ENCODE results near the gene VAV2. TPM values are rescaled to one million over a fixed set of nuclear protein-coding genes. Genes with fewer than 3 reads are reported as not detected.
"Not testable (repeated sequence)": the region's sequence is repeated elsewhere in the genome, so short reads cannot be mapped to it uniquely, and the experiment has no call there.

VAV2 gene
- total RNA-seq, 1 donor from 2014 or later = 21.0 TPM

- no peak for DNase-seq (ENCODE audit: low read depth, low spot score)
Measured at GRCh38 chr9:133970581-133971058, 21.5 kb downstream of the VAV2 start.

- DNase-seq (ENCODE audit: low read depth, low spot score) = no peak
Measured at GRCh38 chr9:133969681-133970580, 22.2 kb downstream of the VAV2 start.

DNA sequence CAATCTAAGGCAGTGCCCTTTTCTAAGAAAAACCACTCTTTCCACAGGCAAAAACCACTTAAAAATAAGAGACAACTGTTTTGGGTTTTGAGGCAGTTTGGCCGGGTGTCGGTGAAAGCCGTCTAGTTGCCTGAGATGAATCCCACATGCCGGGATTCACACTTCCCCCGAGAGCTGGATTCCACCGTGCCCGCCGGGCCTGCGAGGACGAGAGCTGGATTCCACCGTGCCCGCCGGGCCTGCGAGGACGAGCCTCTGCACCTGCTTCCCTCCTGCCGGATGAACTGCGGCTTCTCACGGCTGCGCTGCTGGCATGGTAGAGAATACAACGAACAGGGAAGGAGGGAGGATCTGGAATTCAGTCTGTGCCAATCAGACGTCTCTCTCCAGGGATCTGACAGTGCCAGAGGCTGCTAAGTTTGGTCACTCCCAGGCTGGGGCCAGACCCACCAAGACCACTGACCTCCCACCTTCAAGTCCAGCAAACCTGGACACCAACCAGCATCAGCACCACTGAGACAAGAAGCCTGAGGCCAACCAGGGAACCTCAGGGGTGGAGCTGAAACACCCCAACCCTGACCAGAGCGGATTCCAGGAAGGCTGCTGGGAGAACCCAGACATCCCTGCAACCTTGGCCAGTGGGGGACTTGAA, 23.0 kb downstream of the VAV2 start:
- DNase-seq (ENCODE audit: low read depth, low spot score) = no peak

- DNase-seq (ENCODE audit: low read depth, low spot score) = no peak
Measured at GRCh38 chr9:133968428-133968827, 23.7 kb downstream of the VAV2 start.

GRCh38 chr9:133967024-133967741, 24.9 kb downstream of the VAV2 start:
- no peak for DNase-seq (ENCODE audit: low read depth, low spot score)

DNA sequence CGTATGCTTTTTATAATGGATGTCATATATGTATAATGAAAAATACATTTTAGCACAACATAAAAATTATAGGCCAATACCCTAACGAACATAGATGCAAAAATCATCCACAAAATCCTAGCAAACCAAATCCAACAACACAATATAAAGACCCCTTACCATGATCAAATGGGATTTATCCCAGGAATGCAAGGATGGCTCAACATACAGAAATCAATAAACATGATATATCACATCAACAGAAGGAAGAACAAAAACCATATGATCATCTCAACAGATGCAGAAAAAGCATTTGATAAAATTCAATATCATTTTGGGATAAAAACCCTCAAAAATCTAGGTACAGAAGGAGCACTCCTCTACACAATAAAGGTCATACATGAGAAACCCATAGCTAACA, 27.7 kb downstream of the VAV2 start:
- no peak for DNase-seq (ENCODE audit: low read depth, low spot score)

GRCh38 chr9:133963166-133963565, 29.0 kb downstream of the VAV2 start:
- DNase-seq (ENCODE audit: low read depth, low spot score) = no peak

GRCh38 chr9:133962341-133962740, 29.8 kb downstream of the VAV2 start:
- no peak for DNase-seq (ENCODE audit: low read depth, low spot score)

DNA sequence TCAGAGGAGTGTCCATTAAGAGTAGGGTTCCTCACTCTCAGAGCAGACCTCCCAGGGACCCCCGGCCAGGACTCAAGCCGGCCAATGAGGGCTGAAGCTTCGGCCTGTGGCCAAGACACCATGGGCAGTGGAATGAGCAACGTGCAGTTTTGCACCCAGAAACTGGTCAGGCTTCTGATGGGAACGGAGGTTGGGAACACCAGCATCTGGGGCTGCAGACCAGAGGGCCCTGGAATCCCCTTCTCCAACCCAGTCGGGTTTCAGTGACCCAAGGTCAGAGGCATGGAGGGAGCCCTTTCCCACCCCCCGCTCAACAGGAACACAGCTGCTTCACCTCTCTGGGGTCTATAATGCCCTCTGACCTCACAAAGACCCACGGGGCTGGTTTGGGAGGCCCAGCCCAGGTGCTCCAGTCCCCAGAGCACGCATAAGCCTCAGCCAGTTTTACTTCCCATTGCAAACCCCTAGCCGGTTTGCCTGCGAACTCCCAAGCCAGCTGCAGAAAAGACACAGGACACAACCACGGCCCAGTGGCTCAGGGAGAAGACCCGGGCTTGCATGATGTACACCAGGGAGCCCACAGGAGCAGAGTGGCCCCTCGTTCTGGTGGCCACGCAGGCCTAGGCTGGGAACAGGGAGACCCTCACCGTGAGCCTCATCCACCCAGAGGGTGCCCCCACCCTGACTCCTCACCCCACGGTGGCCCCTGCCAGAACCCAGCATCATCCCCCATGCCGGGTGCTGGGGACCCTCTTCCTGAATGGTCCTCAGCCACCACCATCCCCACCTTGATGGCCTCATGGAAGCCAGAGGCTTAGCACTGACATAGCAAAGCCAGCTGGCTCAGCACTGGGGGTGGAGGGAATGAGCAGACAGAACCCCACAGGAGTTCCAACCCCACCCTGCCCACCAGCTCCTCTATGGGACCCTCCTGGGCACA, 30.6 kb downstream of the VAV2 start:
- no peak for DNase-seq (ENCODE audit: low read depth, low spot score)

DNA sequence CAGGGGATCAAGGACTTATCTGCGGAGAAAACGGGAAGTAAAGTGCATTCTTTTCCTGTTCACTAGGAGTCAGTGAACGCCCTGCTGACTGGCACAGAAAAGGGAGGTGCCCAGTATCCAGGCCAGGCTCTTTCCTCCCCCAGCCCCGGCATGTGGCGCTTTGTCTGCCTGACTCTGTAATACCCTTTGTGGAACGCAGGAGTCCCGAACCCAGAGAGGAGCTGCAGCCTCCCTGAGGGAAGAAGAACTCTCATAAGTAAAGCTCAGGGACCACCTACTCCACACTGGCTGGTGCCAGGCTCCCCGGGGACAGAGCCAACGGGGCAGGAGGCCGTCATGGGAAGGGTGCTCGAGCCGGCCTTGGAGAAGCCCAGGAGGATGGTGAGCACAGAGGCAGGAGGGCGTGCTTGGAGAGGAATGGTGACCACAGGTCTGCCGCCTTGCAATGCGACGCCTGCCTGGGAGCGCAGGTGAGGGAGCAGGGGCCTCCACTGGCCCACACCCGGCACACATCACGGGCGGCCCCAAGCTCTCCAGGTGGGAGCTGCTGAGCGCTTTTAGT, 31.5 kb downstream of the VAV2 start:
- DNase-seq (ENCODE audit: low read depth, low spot score) = no peak

- no peak for DNase-seq (ENCODE audit: low read depth, low spot score)
Measured at GRCh38 chr9:133959966-133960567, 32.1 kb downstream of the VAV2 start.

GRCh38 chr9:133959171-133959570, 33.0 kb downstream of the VAV2 start:
- DNase-seq (ENCODE audit: low read depth, low spot score) = no peak

DNA sequence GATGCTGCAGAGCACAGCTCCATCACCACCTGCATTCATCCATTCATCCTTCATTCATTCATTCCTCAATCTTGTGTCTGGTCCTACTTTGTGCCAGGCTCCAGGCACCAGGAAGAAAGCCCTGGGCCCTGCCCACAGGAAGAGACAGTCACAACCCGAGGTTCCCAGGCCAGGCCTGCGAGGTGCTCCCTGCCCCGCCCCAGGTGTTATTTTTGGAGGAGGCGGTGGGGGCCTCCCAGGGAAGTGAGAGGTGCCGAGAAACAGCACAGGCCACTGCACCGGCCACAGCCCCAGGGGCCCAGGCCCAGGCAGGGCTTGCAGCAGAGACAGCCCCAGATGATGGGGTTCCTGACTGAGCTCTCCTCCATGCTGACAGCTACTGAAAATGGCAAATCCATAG, 33.4 kb downstream of the VAV2 start:
- no peak for DNase-seq (ENCODE audit: low read depth, low spot score)

- DNase-seq (ENCODE audit: low read depth, low spot score) = not testable (repeated sequence)
Measured at GRCh38 chr9:133957772-133958171, 34.4 kb downstream of the VAV2 start.

DNA sequence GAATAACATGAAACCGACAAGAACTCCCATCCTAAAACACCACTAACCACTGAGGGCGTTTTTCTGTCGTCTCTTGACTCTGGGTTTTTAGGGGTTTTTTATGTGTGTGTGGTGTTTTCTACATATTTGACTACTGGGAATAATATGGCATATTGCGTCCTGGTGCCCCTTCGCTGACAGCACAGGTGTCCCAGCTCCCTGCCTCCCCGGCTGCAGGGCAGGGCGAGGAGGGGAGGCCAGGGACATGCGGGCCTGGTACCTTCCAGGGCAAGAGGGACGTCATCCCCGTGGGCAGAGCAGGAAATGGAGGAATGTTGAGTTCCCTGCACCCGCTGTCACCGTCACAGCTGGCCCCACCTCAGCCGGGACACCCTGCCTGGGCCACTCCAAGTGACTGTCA, 34.8 kb downstream of the VAV2 start:
- no peak for DNase-seq (ENCODE audit: low read depth, low spot score)

GRCh38 chr9:133956520-133957076, 35.5 kb downstream of the VAV2 start:
- DNase-seq (ENCODE audit: low read depth, low spot score) = no peak

DNA sequence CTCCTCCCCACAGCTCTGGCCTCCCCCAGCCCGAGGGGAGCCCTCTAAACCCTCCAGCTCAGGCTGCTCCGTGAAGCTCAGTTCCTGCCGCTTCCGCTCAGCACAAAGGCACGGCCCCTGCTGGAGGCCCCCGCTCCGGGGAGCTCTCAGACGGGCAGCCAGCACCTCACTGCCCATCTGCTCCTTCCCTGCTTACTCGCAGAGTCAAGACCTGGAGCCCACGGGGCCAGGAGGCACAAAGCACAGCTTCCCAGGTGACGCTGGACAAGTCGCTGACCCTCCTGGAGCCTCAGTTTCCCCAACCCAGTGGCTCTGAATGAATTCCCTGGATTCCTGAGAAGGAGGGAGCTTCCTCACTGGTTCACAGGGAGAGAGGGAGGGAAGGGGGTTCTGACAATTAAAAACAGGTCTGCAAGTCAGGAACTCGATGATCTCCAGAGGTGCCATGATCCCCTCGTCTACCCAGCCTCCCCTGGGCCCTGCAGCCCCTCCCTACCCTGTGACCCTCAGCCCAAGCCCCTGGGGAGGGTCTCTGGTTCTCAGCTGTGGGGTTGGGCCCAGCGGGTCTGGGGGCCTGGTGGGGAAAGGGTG, 36.2 kb downstream of the VAV2 start:
- DNase-seq (ENCODE audit: low read depth, low spot score) = no peak

DNA sequence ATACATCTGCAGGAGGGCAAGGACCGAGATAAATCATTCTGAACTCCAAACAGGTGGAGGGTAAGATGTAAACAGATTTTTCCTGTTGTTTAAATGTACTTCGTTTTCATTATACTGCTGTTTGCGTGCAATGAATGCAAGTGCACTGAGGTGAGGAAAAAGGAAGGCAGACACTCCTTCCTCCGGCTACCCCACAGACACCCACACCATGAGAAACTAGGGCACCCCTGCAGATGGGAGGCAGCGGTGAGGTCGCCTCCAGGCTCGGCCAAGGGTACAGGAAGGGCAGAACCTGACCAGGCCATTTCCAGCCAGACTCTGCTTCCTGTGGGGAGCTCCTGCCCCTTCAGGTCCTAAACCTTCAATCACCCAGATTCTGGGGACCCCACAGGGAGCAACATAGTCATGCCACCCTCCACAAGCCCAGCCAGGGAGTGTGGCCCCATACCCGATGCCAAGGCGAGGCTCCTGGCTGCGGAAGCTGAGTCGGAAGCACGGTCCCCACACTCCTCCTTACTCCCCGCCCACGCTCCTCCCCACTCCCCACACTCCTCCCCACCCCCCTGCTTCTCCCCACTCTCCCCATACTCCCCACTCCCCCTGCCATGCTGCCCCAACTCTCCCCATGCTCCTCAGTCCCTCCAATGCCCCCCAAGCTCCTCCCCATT, 37.1 kb downstream of the VAV2 start:
- no peak for DNase-seq (ENCODE audit: low read depth, low spot score)

Measured in pulmonary artery endothelial cell (primary cell).